GM10248 (cell line): ENCODE data around the gene FYN.

Source experiments
- CTCF ChIA-PET: fragments of 300-600 bp; sonication (Branson Sonifier 250); formaldehyde crosslinking; extraction: SDS; loops from one replicate; lab custom pipeline; 2021; ENCODE audit warnings: antibody characterized with exemption; lab: Yijun Ruan, JAX
- POLR2A ChIA-PET: fragments of 350-650 bp; sonication (Branson Sonifier 250); formaldehyde crosslinking; extraction: SDS; loops from one replicate; lab custom pipeline; 2020; ENCODE audit warnings: antibody characterized with exemption; lab: Yijun Ruan, JAX
- DNase-seq: peaks from one replicate; pipeline ENCODE4 v3.0.0; 2012; ENCODE audit errors: extremely low spot score
- TF ChIP-seq, protein P1 (sequence below): IDR thresholded peaks from 2 replicates; pipeline ENCODE4 v1.5.1; 2012; ENCODE audit warnings: mild to moderate bottlenecking, low read depth; ENCODE audit errors: extremely low read depth, missing control alignments, control extremely low read depth

Gene FYN

DNA sequence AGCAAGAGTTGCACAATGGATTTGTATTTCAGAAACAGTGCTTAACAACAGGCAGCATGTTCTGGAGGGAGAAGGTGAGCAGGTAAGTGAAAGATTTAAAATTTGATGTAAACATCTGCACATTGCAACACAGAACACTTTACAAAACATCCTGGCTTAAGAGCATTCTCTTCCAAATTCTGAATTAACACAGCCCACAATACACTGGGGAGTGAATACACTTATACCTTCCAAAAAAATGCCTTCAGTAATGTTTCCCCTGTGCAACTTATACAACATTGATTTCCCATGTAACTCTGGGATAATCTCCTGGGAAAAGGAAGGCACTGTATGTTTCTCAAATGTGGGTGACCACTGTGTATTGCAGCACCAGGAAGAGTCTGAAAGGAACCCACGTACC is 127.6 kb downstream of the FYN start:
- CTCF ChIA-PET = no interaction called here
- DNase-seq = no peak
- POLR2A ChIA-PET = no interaction called here
- TF ChIP-seq, protein P1, sequence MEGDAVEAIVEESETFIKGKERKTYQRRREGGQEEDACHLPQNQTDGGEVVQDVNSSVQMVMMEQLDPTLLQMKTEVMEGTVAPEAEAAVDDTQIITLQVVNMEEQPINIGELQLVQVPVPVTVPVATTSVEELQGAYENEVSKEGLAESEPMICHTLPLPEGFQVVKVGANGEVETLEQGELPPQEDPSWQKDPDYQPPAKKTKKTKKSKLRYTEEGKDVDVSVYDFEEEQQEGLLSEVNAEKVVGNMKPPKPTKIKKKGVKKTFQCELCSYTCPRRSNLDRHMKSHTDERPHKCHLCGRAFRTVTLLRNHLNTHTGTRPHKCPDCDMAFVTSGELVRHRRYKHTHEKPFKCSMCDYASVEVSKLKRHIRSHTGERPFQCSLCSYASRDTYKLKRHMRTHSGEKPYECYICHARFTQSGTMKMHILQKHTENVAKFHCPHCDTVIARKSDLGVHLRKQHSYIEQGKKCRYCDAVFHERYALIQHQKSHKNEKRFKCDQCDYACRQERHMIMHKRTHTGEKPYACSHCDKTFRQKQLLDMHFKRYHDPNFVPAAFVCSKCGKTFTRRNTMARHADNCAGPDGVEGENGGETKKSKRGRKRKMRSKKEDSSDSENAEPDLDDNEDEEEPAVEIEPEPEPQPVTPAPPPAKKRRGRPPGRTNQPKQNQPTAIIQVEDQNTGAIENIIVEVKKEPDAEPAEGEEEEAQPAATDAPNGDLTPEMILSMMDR = no peak

DNA sequence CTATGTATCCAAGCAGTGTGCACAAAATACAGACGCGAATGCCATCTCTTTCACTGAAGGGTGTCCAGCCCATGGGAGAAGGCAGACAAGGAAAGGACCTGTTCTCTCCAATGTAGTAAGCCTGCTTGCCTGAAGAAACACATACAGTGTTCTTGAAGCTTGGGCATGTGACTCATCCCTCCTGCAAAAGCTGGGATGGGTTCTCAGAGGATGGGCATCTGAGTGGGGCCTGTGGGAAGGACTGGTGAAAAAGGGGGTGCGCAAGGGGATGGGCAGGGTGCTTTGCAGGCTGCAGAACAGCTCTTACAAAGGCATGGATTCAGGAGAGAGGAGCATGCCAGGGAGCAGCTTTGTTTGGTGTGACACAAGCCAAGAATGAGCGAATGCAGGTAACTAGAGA is 128.1 kb downstream of the FYN start:
- POLR2A ChIA-PET = no interaction called here
- CTCF ChIA-PET = no interaction called here
- TF ChIP-seq, protein P1 = no peak
- DNase-seq = no peak

DNA sequence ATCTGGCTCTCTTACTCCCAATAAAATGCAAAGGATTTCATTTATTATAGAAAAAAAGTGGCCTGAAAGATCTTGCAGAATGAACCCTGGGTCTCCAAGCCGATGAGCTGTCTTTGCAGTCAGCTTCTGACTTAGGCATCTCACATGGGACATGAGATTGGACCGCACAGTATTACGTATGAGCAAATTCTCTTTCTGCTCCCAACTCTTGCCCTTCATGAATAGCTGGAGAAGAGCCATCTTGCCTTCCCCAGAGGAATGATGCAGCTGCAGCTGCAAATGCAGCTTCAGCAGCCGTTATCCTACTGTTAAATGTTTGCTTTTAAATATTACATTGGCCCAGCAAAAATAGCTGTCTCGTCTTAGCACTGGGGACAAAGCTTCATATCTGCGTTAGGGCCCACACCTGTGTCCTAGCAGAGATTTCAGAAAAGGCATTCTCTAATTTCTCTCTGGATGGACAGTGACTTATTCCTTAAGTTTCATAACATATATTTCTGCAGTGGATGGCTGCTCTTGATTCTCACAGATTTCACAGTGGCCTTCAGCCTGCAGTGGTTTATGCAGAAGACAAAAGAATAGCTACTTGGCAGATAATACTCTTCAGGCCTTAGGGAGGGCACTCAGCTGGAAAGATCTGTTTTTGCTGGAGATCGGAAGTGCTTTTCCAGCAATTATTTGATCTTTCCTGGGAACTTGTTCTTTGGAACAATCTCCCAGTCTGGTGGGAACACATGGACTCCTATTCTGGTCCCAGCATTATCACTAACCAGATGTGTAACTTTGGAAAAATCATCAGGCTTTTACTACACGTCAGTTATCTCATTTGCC is 129.2 kb downstream of the FYN start:
- POLR2A ChIA-PET = no interaction called here
- no peak for DNase-seq
- CTCF ChIA-PET = interaction anchor here (0.9 to 2.9 kb wide), 6 partner anchors 9 to 271 kb away, joined by 3 to 10 read pairs (median 4); no protein-coding TSS in a partner anchor
- TF ChIP-seq, protein P1 = no peak

DNA sequence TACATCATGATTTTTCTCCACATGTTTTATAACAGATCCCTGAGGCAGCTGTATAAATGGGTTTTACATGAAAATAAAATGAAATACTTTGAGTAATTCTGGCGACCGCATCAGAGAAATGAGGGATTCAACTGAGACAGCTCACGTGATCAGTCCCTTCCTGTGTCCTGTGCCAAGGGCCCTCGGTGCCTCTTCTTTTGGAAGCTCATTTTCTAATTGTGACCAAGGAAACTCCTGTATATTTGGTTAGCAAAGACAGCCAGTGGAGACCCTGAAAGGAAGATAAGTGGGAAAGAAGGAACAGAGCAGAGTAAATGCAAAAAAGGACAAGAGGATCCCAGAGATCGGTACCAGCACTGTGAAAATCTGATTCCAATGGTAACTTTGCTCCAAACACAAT is 129.9 kb downstream of the FYN start:
- TF ChIP-seq, protein P1 = no peak
- POLR2A ChIA-PET = no interaction called here
- CTCF ChIA-PET = interaction anchor here (1.0 to 2.9 kb wide), 5 partner anchors 10 to 272 kb away, joined by 3 to 10 read pairs (median 5); no protein-coding TSS in a partner anchor
- no peak for DNase-seq

DNA sequence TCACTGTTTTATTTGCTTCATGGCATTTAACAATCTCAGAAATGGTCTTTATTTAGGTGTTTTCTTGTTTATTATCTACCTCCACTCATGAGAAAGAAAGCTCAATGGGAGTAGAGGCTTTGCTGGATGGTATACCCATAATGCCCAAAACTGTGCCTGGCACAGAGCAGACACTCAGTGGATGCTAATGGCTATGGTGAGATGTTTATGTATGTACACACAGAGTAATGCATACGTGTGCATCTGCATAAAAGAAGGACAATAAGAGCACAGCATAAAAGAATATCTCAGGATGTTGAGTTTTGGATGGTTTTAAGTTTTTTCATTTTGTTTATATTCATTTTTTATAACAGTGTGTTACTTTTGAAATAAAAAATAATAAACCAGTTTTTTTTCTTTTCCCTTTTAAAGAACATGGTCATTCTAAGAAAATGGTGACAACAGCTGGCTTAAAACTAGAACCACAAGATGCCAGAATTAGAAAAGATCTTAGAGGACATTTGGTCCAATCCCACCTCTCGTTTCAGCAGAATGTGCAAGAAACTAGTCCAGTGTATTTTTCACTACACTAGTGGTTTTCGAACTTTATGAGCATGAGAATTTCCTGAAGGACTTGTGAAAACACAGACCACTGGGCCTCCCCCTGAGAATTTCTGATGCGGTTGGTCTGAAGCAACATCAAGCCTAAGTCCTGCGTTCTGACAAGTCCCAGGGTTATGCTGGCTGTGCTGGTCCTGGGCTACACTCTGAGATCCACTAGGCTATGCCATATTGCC is 131.9 kb downstream of the FYN start:
- DNase-seq = no peak
- POLR2A ChIA-PET = interaction anchor here (0.7 to 1.0 kb wide), 2 partner anchors 23 to 121 kb away, joined by 3 to 5 read pairs; no protein-coding TSS in a partner anchor

More for the DNA sequence above, 131.9 kb downstream of the FYN start:
- TF ChIP-seq, protein P1 = no peak
- CTCF ChIA-PET = interaction anchor here (0.7 to 2.6 kb wide), 6 partner anchors 12 to 346 kb away, joined by 3 to 7 read pairs (median 3); partner anchors contain the start of genes FAM229B and TUBE1
